ENCODE data around the gene IRF9. TPM values are rescaled to one million over a fixed set of nuclear protein-coding genes. Genes with fewer than 3 reads are reported as not detected.

IRF9 gene
- total RNA-seq, 1 experiment from 2014 or later: 25.1 TPM

DNA sequence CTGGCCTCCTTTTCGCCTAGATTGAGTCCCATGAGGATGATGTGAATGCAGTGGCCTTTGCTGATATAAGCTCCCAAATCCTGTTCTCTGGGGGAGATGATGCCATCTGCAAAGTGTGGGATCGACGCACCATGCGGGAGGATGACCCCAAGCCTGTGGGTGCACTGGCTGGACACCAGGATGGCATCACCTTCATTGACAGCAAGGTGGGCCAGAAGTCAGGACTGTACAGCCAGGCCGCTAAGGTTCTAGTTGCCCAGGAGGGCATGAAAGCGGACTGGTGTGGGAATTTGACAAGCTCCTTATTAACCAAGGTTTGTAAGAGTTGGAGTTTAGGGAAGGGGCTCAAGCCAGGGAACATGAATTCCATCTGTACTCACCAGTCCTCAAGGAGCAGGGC is 41.4 kb upstream of the IRF9 start:
- intact Hi-C loops (cut with micrococcal nuclease; ENCODE audit: unreplicated experiment): no loop called here
- Histone ChIP-seq H3K27me3 (replicated peaks; ENCODE audit: insufficient read depth, low read depth, low read length, poor library complexity) (no peaks in the 10 kb centered on the region), H3K4me1 (ENCODE audit: insufficient read depth, low read length, poor library complexity, severe bottlenecking) (peaks cover 8% of the 10 kb centered on the region), H3K4me3 (ENCODE audit: low read depth, low read length, poor library complexity, severe bottlenecking) (no peak overlapping the region), H3K9me3 (ENCODE audit: low read depth, low read length, poor library complexity, severe bottlenecking) (no peaks in the 10 kb centered on the region), H3K27ac (ENCODE audit: low read depth, low read length, poor library complexity, severe bottlenecking) (no peak overlapping the region), H3K36me3 (ENCODE audit: insufficient read depth, low read length, poor library complexity, severe bottlenecking) (peaks cover 32% of the 10 kb centered on the region)
- BruUV-seq (replicated peaks): no TSS peak
- DNase-seq (ENCODE audit: low spot score): no peak
- CTCF ChIA-PET: no interaction called here
- TF ChIP-seq EZH2 (IDR thresholded peaks at IDR 0.05; ENCODE audit: borderline replicate concordance, low read depth, low read length, poor library complexity, severe bottlenecking): no peak
- TF ChIP-seq, protein P1, sequence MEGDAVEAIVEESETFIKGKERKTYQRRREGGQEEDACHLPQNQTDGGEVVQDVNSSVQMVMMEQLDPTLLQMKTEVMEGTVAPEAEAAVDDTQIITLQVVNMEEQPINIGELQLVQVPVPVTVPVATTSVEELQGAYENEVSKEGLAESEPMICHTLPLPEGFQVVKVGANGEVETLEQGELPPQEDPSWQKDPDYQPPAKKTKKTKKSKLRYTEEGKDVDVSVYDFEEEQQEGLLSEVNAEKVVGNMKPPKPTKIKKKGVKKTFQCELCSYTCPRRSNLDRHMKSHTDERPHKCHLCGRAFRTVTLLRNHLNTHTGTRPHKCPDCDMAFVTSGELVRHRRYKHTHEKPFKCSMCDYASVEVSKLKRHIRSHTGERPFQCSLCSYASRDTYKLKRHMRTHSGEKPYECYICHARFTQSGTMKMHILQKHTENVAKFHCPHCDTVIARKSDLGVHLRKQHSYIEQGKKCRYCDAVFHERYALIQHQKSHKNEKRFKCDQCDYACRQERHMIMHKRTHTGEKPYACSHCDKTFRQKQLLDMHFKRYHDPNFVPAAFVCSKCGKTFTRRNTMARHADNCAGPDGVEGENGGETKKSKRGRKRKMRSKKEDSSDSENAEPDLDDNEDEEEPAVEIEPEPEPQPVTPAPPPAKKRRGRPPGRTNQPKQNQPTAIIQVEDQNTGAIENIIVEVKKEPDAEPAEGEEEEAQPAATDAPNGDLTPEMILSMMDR (conservative IDR thresholded peaks at IDR 0.05; ENCODE audit: low read depth, low read length): no peak
- POLR2A ChIA-PET (ENCODE audit: low non-redundant PET): no interaction called here

DNA sequence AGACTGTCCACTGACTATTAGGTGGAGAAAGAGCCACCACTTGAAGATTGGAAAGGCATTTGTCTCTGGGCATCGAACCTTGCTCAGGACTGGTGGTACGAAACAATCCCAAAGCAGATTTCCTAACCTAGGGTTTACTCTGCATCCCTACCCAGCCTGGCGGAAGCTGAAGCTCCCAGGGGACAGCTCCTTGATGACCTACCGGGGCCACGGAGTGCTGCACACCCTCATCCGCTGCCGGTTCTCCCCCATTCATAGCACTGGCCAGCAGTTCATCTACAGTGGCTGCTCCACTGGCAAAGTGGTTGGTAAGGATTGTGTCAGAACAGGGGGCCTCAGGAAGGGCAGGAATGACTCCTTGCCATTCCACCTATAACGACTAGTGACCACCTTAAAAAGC is 39.9 kb upstream of the IRF9 start:
- BruUV-seq (replicated peaks): no TSS peak
- H3K27me3 ChIP-seq (replicated peaks; ENCODE audit: insufficient read depth, low read depth, low read length, poor library complexity): no peaks in the 10 kb centered on the region
- CTCF ChIA-PET: no interaction called here
- peaks cover under 1% of the 10 kb centered on the region for H3K4me1 ChIP-seq (ENCODE audit: insufficient read depth, low read length, poor library complexity, severe bottlenecking)
- H3K36me3 ChIP-seq (ENCODE audit: insufficient read depth, low read length, poor library complexity, severe bottlenecking): peaks cover 32% of the 10 kb centered on the region
- no peak overlapping the region for H3K4me3 ChIP-seq (ENCODE audit: low read depth, low read length, poor library complexity, severe bottlenecking)
- no peak for TF ChIP-seq EZH2 (IDR thresholded peaks at IDR 0.05; ENCODE audit: borderline replicate concordance, low read depth, low read length, poor library complexity, severe bottlenecking)
- TF ChIP-seq, protein P1 (conservative IDR thresholded peaks at IDR 0.05; ENCODE audit: low read depth, low read length): no peak
- no peak for DNase-seq (ENCODE audit: low spot score)
- intact Hi-C loops (cut with micrococcal nuclease; ENCODE audit: unreplicated experiment): no loop called here
- no peak overlapping the region for H3K27ac ChIP-seq (ENCODE audit: low read depth, low read length, poor library complexity, severe bottlenecking)
- H3K9me3 ChIP-seq (ENCODE audit: low read depth, low read length, poor library complexity, severe bottlenecking): no peaks in the 10 kb centered on the region
- POLR2A ChIA-PET (ENCODE audit: low non-redundant PET): no interaction called here

DNA sequence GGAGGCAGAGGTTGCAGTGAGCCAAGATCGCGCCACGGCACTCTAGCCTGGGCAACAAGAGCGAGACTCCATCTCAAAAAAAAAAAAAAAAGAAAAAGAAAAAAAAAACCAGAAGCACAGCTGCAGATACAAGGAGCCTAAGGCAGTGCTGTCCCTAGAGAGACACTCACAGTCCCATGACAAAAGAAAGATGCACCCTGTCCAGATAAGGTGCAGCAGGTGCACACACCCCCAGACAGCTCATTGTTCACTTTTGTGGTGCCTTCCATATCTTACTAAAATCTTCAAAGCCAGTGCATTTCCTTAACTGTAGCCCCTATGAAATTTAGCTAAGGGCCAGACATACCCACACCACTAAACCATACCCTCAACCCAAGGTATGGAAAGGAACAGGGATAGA is 38.6 kb upstream of the IRF9 start:
- DNase-seq (ENCODE audit: low spot score): no peak
- no peaks in the 10 kb centered on the region for H3K9me3 ChIP-seq (ENCODE audit: low read depth, low read length, poor library complexity, severe bottlenecking)

More for the DNA sequence above, 38.6 kb upstream of the IRF9 start:
- BruUV-seq (replicated peaks): no TSS peak
- intact Hi-C loops (cut with micrococcal nuclease; ENCODE audit: unreplicated experiment): no loop called here
- H3K4me1 ChIP-seq (ENCODE audit: insufficient read depth, low read length, poor library complexity, severe bottlenecking): no peaks in the 10 kb centered on the region
- ChIA-PET CTCF (no interaction called here), POLR2A (ENCODE audit: low non-redundant PET) (no interaction called here)
- H3K4me3 ChIP-seq (ENCODE audit: low read depth, low read length, poor library complexity, severe bottlenecking): no peak overlapping the region
- TF ChIP-seq EZH2 (IDR thresholded peaks at IDR 0.05; ENCODE audit: borderline replicate concordance, low read depth, low read length, poor library complexity, severe bottlenecking): no peak
- TF ChIP-seq, protein P1 (conservative IDR thresholded peaks at IDR 0.05; ENCODE audit: low read depth, low read length): no peak
- no peak overlapping the region for H3K27ac ChIP-seq (ENCODE audit: low read depth, low read length, poor library complexity, severe bottlenecking)
- H3K36me3 ChIP-seq (ENCODE audit: insufficient read depth, low read length, poor library complexity, severe bottlenecking): peaks cover 32% of the 10 kb centered on the region
- H3K27me3 ChIP-seq (replicated peaks; ENCODE audit: insufficient read depth, low read depth, low read length, poor library complexity): no peaks in the 10 kb centered on the region

All from A673 (cell line).